RWPE2 (cell line): ENCODE results near the gene CENPA.
"Not testable (repeated sequence)": the region's sequence is repeated elsewhere in the genome, so short reads cannot be mapped to it uniquely, and the experiment has no call there.

ENCODE experiments used
- ATAC-seq: fragments of 200-7000 bp; cut with Tn5 transposase; 3 replicates; pipeline ENCODE4 v1.9.1; 2021; ENCODE audit warnings: low read depth
- DNase-seq: peaks from one replicate; pipeline ENCODE4 v3.0.0-alpha.2; 2020; ENCODE audit warnings: low spot score
- H3K27ac ChIP-seq: fragments of 450-650 bp; 2 replicates; pipeline ENCODE4 v1.5.1; 2017; ENCODE audit warnings: mild to moderate bottlenecking; ENCODE audit not compliant: poor library complexity, severe bottlenecking
- H3K27me3 ChIP-seq: fragments of 250-450 bp; sonication (Bioruptor Pico); 2 replicates; pipeline ENCODE4 v1.5.1; 2021; ENCODE audit warnings: mild to moderate bottlenecking, moderate library complexity; ENCODE audit not compliant: insufficient read depth, poor library complexity, severe bottlenecking
- H3K36me3 ChIP-seq: fragments of 250-450 bp; sonication (Bioruptor Pico); 2 replicates; pipeline ENCODE4 v1.5.1; 2020; ENCODE audit warnings: low read depth, mild to moderate bottlenecking, moderate library complexity
- H3K4me1 ChIP-seq: fragments of 250-450 bp; sonication (Bioruptor Pico); 2 replicates; pipeline ENCODE4 v1.5.1; 2021; ENCODE audit warnings: mild to moderate bottlenecking, moderate library complexity; ENCODE audit not compliant: insufficient read depth, poor library complexity, severe bottlenecking
- H3K4me3 ChIP-seq: fragments of 250-450 bp; sonication (Bioruptor Pico); 2 replicates; pipeline ENCODE4 v1.5.1; 2021; ENCODE audit warnings: mild to moderate bottlenecking, moderate library complexity; ENCODE audit not compliant: severe bottlenecking
- H3K9me3 ChIP-seq: fragments of 250-450 bp; sonication (Bioruptor Pico); 2 replicates; pipeline ENCODE4 v1.5.1; 2021; ENCODE audit warnings: mild to moderate bottlenecking, moderate library complexity; ENCODE audit not compliant: severe bottlenecking
- TF ChIP-seq, protein P1 (sequence below): fragments of 450-650 bp; IDR thresholded peaks from one replicate; pipeline ENCODE4 v1.5.1; 2017; ENCODE audit warnings: mild to moderate bottlenecking, moderate library complexity; ENCODE audit not compliant: poor library complexity, severe bottlenecking

Gene CENPA

DNA sequence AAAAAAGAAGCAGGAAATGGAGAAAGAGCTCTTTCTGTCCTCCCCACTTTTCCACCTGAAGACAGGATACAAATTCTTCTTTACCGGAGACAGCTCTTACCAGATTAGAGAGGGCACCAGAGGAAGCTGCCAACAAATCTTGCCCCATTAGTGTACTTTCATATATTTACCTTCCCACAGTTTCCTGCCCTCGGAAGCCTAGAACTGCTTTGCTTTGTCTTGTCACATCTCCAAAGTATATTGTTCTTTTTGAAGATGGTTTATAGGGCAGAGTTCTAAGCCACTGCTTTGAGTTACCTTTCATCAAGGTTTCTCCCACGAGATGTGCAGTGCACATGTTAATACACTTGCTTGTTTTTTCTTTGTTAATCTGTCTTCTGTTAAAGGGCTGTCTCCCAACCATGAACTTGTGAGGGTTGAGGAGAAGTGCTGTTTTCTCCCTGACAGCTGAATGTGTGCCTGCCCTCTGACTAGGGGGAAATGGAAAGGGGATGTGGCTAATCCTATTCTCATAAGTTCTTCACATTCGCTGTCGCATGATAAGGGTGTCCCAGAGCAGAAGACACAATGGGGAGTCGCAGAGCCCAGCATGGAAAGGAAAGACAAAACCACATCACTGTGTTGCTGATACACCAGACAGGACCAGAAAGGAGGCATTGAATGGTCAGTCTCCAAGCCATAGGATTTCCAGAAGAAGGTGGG lies 24.2 kb downstream of the CENPA start:
- peaks cover 1% of the 10 kb centered on the region for H3K4me1 ChIP-seq
- H3K27ac ChIP-seq, result no peak overlapping the region
- H3K9me3 ChIP-seq, result no peaks in the 10 kb centered on the region
- DNase-seq (no peak), ATAC-seq (no peak)
- TF ChIP-seq, protein P1, sequence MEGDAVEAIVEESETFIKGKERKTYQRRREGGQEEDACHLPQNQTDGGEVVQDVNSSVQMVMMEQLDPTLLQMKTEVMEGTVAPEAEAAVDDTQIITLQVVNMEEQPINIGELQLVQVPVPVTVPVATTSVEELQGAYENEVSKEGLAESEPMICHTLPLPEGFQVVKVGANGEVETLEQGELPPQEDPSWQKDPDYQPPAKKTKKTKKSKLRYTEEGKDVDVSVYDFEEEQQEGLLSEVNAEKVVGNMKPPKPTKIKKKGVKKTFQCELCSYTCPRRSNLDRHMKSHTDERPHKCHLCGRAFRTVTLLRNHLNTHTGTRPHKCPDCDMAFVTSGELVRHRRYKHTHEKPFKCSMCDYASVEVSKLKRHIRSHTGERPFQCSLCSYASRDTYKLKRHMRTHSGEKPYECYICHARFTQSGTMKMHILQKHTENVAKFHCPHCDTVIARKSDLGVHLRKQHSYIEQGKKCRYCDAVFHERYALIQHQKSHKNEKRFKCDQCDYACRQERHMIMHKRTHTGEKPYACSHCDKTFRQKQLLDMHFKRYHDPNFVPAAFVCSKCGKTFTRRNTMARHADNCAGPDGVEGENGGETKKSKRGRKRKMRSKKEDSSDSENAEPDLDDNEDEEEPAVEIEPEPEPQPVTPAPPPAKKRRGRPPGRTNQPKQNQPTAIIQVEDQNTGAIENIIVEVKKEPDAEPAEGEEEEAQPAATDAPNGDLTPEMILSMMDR, result no peak
- no peak overlapping the region for H3K4me3 ChIP-seq
- no peaks in the 10 kb centered on the region for H3K27me3 ChIP-seq
- H3K36me3 ChIP-seq, result no peaks in the 10 kb centered on the region

DNA sequence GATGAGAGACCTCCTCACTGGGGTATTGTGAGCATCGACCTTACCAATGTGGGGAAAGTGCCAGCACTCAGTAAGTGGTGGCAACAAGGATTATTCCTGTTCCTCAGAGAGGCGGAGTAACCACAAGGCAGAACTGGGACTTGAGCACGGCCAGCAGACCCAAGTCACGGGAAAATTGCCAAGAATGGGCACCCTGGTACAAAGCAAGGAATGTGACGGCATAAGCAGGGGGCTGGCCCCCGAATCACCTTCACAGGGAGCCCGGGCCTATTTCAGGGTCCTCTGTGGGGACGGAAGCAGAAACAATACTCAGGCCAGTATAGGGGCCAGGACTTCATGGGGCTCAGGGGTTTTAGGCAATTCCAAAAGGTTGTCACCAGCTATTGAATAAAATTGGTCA lies 25.4 kb downstream of the CENPA start:
- Histone ChIP-seq H3K9me3 (no peaks in the 10 kb centered on the region), H3K4me1 (no peaks in the 10 kb centered on the region), H3K27ac (no peak overlapping the region), H3K36me3 (no peaks in the 10 kb centered on the region), H3K27me3 (no peaks in the 10 kb centered on the region), H3K4me3 (no peak overlapping the region)
- no peak for ATAC-seq
- TF ChIP-seq, protein P1, result no peak
- DNase-seq, result no peak

- no peaks in the 10 kb centered on the region for H3K36me3 ChIP-seq
- no peaks in the 10 kb centered on the region for H3K27me3 ChIP-seq
- TF ChIP-seq, protein P1, result no peak
- H3K4me3 ChIP-seq, result no peak overlapping the region
- no peak overlapping the region for H3K27ac ChIP-seq
- no peaks in the 10 kb centered on the region for H3K4me1 ChIP-seq
- no peak for ATAC-seq
- H3K9me3 ChIP-seq, result no peaks in the 10 kb centered on the region
- DNase-seq, result no peak
Measured at GRCh38 chr2:26811791-26812694, 26.2 kb downstream of the CENPA start.

- H3K27ac ChIP-seq, result no peak overlapping the region
- no peaks in the 10 kb centered on the region for H3K36me3 ChIP-seq
- ATAC-seq (no peak), DNase-seq (no peak)
- no peaks in the 10 kb centered on the region for H3K4me1 ChIP-seq
- no peak overlapping the region for H3K4me3 ChIP-seq
- H3K9me3 ChIP-seq, result no peaks in the 10 kb centered on the region
- TF ChIP-seq, protein P1, result no peak
- H3K27me3 ChIP-seq, result no peaks in the 10 kb centered on the region
Measured at GRCh38 chr2:26812731-26813130, 26.9 kb downstream of the CENPA start.

DNA sequence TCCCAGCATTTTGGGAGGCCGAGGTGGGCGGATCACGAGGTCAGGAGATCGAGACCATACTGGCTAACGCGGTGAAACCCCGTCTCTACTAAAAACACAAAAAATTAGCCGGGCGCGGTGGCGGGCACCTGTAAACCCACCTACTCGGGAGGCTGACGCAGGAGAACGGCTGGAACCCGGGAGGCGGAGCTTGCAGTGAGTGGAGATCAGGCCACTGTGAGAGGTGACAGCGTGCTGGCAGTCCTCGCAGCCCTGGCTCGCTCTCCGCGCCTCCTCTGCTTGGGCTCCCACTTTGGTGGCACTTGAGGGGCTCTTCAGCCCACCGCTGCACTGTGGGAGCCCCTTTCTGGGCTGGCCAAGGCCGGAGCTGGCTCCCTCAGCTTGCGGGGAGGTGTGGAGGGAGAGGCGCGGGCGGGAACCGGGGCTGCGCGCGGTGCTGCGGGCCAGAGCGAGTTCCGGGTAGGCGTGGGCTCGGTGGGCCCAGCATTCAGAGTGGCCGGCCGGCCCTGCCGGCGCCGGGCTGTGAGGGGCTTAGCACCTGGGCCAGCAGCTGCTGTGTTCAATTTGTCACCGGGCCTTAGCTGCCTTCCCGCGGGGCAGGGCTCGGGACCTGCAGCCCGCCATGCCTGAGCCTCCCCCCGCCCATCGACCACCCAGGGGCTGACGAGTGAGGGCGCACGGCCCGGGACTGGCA lies 28.4 kb downstream of the CENPA start:
- H3K9me3 ChIP-seq, H3K27me3 ChIP-seq, H3K36me3 ChIP-seq, H3K27ac ChIP-seq, ATAC-seq, DNase-seq, H3K4me1 ChIP-seq, H3K4me3 ChIP-seq: not testable (repeated sequence)
